Ishikawa (cell line): ENCODE results near the gene MTUS2.

ENCODE experiments used
- CEBPB ChIP-seq: IDR thresholded peaks from 2 replicates; pipeline ENCODE4 v1.6.1; 2012
- CREB1 ChIP-seq: IDR thresholded peaks from 2 replicates; pipeline ENCODE4 v1.6.1; 2012; ENCODE audit warnings: low read depth
- EGR1 ChIP-seq: IDR thresholded peaks from 2 replicates; pipeline ENCODE4 v1.6.1; 2012
- EP300 ChIP-seq: IDR thresholded peaks from 2 replicates; pipeline ENCODE4 v1.6.1; 2012; ENCODE audit warnings: borderline replicate concordance
- FOXM1 ChIP-seq: IDR thresholded peaks from 2 replicates; pipeline ENCODE4 v1.6.1; 2012; ENCODE audit warnings: low read depth, borderline replicate concordance
- RAD21 ChIP-seq: IDR thresholded peaks from 2 replicates; pipeline ENCODE4 v1.6.1; 2012; ENCODE audit warnings: low read depth
- TAF1 ChIP-seq: IDR thresholded peaks from 2 replicates; pipeline ENCODE4 v1.6.1; 2012; ENCODE audit warnings: low read depth, mild to moderate bottlenecking
- TCF12 ChIP-seq: IDR thresholded peaks from 2 replicates; pipeline ENCODE4 v1.6.1; 2012; ENCODE audit warnings: low read depth
- TEAD4 ChIP-seq: IDR thresholded peaks from 2 replicates; pipeline ENCODE4 v1.6.1; 2012
- YY1 ChIP-seq: IDR thresholded peaks from 2 replicates; pipeline ENCODE4 v1.6.1; 2012; ENCODE audit warnings: low read depth
- ZBTB7A ChIP-seq: IDR thresholded peaks from 2 replicates; pipeline ENCODE4 v1.6.1; 2012; ENCODE audit warnings: low read depth
- TF ChIP-seq, protein P1 (sequence below): IDR thresholded peaks from 2 replicates; pipeline ENCODE4 v1.6.1; 2012; ENCODE audit warnings: low read depth, mild to moderate bottlenecking
- TF ChIP-seq, protein P2 (sequence below): IDR thresholded peaks from 2 replicates; pipeline ENCODE4 v1.6.1; 2012
- TF ChIP-seq, protein P3 (sequence below): IDR thresholded peaks from 2 replicates; pipeline ENCODE4 v1.6.1; 2012

DNA sequence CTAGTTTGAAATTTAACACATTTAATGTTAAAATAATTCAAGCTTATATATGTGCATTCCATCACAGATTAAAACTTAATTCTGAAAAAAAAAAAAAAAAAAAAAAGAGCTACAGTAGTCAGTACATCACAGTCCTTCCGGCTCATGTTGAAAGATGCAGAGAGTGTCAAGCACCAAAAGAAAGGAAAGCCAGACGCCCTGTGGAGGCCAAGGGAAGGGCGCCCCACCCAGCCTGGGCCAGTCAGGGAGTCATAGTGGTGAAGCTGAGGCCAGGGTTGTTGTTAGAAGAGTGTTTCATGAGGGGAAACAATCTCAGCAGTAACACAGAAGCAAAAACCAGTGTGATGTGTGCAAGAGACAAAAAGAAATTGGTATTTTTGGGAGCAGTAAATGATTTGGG, 375.3 kb downstream of the MTUS2 start:
- TF ChIP-seq, protein P1, sequence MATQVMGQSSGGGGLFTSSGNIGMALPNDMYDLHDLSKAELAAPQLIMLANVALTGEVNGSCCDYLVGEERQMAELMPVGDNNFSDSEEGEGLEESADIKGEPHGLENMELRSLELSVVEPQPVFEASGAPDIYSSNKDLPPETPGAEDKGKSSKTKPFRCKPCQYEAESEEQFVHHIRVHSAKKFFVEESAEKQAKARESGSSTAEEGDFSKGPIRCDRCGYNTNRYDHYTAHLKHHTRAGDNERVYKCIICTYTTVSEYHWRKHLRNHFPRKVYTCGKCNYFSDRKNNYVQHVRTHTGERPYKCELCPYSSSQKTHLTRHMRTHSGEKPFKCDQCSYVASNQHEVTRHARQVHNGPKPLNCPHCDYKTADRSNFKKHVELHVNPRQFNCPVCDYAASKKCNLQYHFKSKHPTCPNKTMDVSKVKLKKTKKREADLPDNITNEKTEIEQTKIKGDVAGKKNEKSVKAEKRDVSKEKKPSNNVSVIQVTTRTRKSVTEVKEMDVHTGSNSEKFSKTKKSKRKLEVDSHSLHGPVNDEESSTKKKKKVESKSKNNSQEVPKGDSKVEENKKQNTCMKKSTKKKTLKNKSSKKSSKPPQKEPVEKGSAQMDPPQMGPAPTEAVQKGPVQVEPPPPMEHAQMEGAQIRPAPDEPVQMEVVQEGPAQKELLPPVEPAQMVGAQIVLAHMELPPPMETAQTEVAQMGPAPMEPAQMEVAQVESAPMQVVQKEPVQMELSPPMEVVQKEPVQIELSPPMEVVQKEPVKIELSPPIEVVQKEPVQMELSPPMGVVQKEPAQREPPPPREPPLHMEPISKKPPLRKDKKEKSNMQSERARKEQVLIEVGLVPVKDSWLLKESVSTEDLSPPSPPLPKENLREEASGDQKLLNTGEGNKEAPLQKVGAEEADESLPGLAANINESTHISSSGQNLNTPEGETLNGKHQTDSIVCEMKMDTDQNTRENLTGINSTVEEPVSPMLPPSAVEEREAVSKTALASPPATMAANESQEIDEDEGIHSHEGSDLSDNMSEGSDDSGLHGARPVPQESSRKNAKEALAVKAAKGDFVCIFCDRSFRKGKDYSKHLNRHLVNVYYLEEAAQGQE, result no peak
- no peak for TF ChIP-seq EGR1
- no peak for TF ChIP-seq YY1
- TF ChIP-seq, protein P2, sequence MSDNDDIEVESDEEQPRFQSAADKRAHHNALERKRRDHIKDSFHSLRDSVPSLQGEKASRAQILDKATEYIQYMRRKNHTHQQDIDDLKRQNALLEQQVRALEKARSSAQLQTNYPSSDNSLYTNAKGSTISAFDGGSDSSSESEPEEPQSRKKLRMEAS, result no peak
- TF ChIP-seq RAD21, result no peak
- TF ChIP-seq TAF1, result no peak
- TF ChIP-seq CREB1, result no peak
- TF ChIP-seq ZBTB7A, result no peak
- TF ChIP-seq TEAD4, result no peak
- TF ChIP-seq EP300, result no peak
- TF ChIP-seq FOXM1, result no peak
- TF ChIP-seq, protein P3, sequence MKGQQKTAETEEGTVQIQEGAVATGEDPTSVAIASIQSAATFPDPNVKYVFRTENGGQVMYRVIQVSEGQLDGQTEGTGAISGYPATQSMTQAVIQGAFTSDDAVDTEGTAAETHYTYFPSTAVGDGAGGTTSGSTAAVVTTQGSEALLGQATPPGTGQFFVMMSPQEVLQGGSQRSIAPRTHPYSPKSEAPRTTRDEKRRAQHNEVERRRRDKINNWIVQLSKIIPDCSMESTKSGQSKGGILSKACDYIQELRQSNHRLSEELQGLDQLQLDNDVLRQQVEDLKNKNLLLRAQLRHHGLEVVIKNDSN, result no peak
- no peak for TF ChIP-seq TCF12
- TF ChIP-seq CEBPB, result no peak
